CMK (cell line): ENCODE results near the gene CLASP1.
A peak's percentile ranks its signal among the peaks of the same experiment; 100 is the strongest.

Experiments used
- DNase-seq: peaks from one replicate; pipeline ENCODE4 v3.0.0-alpha.2; 2010; ENCODE audit warnings: low read depth

CLASP1 gene

DNA sequence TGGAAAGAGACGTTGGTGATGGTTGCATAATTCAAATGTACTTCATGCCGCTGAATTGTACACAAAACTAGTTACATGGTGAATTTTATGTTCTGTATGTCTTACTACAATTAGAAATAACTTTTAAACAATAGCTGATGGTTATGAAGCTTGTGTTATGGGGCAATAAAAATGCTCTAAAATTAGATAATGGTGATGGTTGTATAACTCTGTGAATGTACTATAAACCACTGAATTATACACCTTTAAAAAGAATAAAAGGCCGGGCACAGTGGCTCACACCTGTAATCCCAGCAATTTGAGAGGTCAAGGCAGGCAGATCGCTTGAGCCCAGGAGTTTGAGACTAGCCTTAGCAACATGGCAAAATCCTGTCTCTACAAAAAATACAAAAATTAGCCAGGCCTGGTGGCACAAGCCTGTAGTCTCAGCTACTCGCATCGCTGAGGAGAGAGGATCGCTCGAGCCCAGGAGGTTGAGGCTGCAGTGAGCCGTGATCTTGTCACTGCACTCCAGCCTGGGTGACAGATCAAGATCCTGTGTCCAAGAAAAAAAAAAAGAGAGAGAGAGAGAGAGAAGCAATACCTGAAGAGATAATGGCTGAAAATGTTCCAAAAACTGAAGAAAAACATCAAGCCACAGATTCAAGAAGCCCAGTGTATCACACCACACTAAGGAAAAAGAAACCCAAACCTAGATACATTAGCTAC, 112.3 kb downstream of the CLASP1 start:
- no peak for DNase-seq

DNA sequence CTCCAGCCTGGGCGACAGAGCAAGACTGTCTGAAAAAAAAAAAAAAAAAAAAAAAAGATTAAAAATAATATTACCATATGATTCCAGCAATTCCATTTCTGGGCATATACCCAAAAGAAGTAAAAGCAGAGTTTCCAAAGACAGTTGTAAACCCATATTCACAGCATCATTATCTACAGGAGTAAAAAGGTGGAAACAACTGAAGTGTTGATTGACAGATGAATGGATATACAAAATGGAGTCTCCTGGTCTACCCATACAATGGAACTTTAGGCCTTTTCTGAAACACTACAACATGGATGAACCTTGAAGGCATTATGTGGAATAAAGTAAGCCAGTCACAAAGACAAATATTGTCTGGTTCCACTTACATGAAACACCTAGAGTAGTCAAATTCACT, 112.9 kb downstream of the CLASP1 start:
- DNase-seq, result no peak

DNA sequence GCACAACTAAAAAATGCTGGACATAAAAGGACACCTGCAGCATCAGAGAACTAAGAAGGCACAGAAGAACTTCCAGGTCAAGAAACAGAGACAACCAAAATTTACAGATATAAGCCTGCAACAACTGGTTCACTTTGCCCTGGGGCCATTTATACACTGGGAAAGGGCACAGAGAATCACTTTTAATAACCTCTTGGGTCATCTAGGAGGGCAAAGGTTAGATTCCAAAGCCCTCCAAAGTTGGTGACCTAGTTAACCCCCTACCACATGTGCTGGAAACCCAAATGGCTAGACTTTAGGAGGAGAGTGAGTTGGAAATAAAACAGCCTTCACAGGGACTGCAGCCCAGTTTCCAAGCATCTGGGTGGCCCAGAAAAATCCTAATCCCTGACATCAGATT, 115.3 kb downstream of the CLASP1 start:
- DNase-seq, result no peak

DNA sequence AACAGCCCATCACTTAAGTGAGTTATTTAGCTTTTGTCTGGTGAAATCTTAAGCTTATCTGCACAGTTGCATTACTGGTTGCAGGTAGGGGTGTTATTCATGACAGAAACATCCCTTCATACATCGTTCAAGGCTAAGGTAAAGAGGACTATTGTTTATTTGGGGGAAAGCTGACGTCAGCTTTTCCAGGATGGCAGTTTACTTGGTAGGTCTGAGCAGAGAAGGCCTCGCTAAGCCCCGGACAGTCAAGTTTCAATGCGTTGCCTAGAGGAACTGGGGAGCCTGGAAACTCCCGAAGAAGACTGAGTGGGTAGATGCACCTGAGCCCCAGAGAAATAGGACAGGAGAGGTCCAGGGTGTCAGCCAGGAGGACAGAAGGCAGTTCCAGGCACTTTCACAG, 116.4 kb downstream of the CLASP1 start:
- no peak for DNase-seq

DNA sequence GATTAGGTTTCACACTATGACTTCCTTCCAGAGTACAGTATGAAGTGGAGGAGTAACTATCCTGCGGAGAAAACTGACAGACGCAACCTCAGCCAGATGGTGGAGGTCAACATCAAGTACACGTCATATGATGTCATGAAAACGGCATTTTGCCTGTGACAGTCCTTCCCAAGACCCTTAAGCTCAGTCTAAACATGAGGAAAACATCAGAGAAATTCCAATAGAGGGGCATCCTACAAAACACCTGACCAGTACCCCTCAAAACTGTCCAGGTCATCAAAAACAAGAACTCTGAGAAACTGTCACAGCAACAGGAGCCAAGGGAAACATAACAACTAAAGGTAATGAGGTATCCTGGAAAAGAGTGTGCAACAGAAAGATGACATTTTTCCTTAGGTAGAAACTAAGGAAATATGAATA, 116.9 kb downstream of the CLASP1 start:
- DNase-seq, result no peak

DNA sequence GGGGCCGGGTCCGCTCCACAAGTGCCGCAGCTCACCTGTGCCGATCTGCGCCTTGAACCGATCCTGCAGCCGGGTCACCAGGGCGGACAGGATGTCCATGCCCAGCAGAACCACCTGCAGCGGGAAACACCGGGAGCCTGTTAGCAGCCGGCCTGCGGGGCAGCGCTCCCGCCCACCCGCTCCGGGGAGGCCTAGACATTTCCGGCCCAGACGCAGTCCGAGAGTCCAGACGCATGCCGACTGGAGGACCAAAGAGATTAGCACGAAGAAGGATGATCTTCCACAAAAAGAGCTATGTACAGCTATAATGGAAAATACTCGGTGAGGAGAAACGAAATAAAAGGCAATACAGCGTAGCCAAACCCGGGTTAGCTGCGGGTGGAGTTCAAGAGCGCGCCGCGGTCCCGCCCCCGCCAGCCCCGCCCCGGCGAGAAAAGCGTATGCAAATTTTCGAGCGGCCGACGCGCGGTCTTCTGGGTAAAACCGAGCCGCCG, 119.0 kb downstream of the CLASP1 start:
- peak; percentile 38 for DNase-seq

DNA sequence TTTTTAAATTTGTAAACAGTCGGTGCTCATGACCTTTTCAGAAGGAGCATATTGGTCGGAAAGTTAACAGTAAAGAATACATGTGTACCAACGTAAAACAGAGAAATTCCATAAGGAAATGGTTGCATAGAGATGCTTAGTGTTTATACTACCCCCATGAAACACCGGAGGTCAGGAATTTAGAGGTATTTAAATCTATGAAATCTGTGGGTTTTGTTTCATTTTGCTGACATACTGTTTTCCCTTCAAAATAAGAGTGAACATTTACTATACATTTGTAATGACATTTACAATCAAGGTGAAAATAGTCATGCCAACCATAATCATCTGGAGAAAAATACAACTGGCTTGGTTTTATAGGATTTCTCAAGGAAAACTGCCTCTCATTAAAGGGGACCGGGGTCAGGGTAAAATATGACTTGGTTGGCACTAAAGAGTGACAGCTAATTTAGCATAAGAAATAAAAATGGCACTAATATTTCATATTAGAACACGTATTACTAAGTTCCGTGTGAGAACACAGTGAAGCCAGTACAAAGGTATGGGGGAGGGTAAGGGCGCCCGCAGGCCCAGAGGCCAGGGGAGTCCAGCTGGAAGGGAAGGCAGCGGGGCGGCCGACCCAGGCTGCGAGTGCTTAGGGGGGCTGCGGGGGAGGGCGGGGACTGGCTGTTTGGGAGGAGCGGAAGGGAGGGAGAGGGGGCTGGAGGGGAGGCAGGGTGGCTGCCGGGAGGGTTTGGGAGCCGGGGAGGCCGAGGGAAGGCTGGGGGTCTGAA, 119.6 kb downstream of the CLASP1 start:
- DNase-seq, result peak; percentile 42

DNA sequence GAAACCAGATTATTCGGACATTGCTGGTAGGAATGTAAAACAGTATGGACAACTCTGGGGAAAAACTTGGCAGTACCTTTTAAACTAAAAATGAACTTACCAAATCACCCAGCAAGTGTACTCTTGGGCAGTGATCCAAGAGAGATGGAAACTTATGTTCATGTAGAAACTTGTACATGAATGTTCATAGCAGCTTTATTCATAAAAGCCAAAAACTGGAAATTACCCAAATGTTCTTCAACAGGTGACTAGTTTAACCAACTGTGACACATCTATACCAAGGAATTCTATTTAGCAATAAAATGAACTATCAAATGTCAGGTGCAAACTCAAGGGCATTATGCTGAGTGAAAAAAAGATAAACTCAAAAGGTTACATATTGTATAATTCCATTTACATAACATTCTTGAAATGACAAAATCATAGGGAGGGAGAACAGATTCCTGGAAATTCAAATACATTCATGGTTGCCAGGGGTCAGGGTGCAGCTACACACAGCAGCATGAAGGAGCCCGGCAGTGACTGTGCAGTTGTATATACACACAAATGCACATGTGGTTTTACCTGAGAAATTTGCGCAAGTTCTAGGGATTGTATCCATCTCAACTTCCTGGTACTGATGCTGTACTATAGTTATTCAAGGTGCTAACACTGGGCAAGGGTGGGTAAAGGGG, 122.1 kb downstream of the CLASP1 start:
- DNase-seq, result no peak

DNA sequence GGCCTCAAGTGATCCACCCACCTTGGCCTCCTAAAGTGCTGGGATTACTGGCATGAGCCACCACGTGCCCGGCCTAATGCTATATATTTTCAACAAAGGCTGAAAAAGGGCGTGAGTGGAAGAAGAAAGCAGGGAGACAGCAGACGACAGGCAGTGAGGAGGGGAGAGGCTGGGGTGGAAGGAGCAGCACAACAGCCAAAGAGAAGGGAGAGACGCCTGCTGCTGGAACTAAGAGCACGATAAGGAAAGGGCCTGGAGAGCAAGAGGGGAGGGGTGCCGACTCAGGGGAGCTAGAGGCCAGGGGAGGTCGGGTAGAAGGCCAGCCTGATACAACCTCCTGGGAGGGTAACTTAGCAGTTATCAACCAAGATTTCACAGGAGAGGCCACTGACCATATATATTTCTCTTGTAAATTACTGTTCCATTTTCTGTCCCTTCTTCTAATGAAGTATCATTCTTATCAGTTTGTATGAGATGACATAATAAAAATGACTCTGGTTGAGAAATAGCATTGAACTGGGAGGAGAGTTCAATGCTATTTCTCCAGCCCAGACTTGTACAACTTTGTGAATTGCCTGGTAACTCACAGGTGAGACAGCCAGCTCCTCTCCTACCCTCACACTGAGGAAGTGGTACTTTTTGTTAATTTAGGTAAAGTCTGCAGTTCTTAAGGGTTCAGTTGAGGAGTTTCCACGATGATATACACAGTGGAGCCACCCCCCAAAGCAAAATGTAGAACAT, 124.4 kb downstream of the CLASP1 start:
- no peak for DNase-seq

DNA sequence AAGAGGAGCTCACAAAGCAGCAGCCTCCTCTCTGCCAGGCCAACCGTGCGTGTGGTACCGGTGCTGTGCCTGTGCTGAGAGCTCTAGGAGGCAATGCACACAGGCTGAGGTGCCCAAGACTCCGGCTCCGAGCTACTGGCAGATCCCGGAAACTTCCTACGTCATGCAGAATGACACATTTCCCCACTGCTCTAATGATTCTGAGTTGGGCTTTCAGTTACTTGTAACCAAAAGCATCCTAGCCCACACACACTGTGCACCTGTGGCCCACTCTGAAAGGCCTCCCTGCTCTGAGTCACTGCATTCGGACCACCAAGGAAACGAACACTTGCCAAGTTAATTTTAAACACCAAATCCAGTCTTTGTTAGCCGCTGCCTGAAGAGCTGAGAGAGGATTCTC, 127.9 kb downstream of the CLASP1 start:
- DNase-seq, result no peak

DNA sequence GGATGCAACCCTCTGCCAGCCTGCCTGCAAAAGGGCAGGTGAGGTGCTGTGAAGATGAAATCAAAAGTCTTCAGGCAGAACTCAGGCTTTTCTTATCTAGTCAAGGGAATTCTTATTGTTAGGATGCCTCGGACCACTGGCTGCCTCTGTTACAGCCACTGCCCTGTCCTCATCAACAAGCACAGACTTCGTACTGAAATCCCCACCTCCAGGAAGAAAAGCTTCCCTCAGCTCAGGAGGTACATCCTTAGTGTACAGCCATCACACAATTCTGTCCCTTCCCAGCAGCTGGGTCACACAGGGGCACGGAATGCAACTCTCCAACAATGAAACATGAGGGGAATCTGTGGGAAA, 128.6 kb downstream of the CLASP1 start:
- no peak for DNase-seq

DNA sequence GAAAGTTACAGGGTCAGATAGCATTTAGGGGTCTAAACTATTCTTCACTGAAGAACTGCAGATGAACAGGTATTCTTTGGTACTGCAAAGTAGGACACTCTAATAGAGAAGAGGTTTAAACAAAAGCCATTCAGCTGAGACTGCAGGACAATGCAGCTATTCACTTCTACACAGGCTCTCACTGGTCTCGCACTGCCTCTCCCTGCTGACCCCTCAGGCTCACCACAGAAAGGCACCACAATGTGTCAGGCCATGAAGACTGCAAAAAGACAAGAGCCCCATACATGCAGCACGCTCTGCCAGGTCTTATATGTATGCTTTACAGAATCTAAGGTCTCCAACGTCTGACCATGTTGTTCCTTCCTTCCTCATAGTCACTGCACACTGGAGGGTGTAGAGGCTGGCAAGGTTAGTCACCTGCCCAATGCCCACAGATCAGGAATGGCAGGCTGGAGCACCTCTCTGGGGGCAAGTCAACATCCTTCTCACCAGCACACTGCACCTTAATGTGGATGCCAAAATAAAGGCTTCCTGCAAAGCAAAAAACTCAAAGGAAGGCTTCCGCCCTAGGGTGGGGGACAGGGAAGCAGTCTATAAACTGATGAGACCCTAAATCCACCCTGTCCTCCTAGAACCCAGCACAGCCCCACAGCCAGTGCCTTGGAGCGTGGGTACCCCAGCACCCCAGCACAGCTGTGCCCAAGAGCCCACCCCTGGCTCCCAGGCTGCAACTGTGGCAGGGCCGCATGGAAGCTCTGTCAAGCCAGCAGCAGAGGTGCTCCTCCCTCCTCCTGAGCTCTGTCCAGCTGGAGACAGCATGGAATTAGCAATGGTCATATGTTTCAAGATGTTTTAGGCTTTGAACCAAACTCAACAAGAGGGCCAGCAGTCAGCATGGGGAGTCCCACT, 129.3 kb downstream of the CLASP1 start:
- no peak for DNase-seq

DNA sequence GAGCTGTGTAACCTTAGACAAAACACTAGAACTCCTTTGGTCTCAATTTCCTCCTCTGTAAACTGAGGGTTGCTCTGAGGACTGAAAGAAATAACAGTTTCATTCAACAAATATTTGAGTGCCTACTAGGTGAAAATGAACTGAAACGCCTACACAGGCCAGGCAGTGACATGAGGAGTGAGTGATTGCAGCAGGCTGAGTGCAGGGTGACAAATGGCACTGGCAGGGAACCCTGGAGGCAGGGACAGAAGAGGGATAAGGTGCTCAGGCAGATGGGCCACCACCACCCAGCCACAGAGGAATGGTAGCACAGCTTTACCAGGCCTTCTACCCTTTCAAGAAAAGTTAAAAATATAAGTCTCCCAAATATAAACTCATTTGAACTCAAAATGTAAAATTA, 130.1 kb downstream of the CLASP1 start:
- DNase-seq, result no peak

DNA sequence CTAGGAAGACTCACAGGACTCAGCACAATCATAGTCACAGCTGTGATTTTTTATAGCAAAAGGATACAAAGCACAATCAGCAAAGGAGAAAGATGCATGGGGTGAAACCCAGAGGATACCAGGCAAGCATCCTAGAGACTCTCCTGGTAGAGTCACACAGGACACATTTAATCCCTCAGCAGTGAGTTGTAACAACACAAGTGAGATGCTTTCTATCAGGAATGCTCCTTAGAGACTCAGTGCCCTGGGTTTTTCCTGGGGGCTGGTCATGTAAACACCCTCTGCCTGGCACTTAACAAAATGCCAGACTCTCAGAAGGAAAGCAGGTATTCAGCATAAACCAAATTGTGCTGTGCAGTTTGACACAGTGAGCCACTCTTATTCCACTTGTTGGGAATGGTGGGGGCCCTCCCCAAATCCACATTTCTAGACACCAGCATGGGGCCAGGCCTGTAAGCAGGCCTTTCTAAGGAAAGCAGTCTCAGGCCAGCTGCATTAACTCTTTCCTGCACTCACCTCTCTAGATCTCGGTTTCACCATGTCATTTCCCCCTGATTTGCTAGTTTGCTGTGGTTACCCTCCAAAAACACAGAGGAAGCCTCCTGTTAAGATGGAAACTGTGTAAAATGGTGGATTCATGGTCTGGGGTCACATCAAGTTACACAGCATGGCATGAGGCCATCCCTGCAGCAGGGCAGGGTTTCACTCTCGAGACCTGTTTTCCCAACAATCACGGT, 135.5 kb downstream of the CLASP1 start:
- no peak for DNase-seq

DNA sequence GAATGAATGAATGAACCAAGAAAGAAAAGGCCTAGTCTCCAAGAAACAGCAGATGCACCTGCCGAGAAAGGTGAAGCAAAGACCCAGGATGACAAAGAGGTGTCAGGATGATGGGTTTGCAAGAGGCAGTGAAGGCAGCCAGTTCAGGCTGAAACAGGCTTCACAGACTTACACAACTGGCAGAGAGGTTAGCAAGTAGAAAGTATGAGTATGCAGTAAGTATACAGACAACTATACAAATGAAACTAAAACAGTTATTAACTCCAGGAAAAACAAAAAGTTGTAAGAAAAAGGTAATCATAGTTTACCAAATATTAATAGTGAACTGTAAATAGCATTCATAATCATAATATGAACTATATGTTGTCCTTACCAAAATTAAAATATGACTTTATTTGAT, 138.4 kb downstream of the CLASP1 start:
- no peak for DNase-seq

DNA sequence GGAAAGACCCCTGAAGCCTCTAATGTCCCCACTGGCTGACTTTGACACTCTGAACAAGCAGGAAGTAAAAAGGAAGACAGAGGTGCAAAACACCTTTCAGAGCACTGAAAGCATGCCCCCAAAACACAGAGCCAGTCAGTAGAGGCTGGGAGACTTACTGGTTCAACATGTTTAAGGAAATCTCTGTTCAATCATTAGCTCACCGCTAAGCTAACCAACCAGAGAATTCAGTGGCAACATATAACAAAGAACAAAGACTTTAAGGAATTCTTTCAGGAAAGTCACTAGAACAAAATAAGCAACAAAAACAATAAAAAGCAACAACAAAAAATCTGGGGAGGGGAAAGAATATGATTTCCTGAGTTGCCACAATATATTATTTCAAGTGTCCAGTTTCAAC, 142.6 kb downstream of the CLASP1 start:
- DNase-seq, result no peak

DNA sequence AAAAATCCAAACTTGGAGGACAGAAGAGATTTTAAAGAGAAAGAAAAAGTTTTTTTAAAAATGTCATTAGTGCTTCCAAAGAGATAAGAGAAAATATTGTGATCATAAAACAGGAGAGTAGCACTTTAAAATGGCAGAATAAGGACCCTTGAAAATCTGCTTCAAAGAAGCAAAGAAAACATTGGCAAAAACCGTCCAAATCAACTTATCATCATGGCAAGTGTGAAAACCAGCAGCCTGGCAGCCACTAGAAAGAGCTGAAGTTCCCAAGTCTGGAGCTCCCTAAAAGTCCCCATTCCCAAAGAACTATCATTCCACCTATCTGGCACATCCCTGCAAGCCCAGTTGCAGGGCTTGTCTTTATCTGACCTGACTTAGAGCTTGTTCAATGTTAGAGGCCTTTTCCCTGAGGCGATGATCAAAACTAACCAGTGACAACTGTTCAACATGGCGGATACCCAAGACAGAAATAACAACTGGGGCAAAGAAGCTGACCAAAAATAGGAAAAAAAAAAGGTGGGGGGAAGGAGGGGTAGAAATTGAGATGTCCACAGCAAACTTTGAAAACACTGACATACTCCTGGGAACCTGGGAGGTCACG, 143.2 kb downstream of the CLASP1 start:
- no peak for DNase-seq

DNA sequence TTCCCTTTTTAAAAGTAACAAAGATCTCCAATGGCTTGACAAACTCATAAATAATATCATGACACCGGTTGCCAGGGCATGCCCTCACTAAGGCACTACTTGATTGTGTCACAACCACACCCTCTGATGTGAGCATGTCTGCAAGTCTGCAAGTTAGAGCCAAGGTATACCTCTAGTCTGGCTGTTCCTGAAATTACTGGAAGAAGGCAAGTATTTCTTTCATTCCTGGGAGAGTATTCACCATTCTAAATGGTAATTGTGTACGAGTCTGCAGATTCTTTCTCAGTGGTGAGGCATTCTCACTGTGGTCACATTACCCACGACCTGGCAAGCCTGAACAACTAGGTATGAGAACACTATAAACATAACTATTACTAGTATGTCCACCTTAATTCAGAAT, 144.3 kb downstream of the CLASP1 start:
- DNase-seq, result no peak

DNA sequence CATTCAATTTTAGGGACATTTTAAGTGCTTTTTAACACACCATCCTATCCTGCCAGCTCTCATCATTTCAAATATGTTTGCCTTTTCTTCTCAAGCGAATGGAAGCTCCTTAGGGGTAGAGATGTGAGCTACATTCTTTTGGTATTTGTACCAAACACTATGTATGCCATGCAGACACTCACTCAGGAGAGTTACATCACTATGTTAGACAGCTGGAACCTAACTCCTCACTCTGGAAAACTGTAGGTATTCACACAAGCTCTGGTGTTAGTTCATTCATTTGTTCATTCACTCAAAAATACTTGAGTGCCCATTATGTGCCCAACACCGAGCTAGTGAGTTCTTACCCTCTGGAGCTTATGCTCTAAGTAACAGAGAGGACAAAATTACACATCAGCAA, 144.9 kb downstream of the CLASP1 start:
- no peak for DNase-seq

DNA sequence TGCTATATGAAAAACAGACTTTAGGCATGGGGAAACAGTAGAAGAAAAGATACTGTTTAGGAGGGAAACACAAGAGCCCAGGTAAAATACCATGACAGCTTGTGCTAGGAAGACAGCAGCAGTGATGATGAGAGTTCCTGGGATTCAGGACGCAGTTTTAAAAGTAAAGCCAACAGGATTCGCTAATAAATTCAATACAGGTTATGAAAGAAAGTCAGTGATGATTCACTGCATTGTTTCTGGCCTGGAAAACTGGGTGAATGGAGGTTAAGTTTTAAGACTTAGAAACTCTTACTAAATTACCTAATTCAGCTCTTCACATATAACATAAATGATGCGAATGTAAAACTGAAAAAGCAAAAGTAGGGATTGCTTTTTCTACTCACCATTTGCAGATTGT, 146.5 kb downstream of the CLASP1 start:
- DNase-seq, result no peak
